Heart left ventricle (tissue), 16 donors: ENCODE results near the gene DMD. TPM values are rescaled to one million over a fixed set of nuclear protein-coding genes. Genes with fewer than 3 reads are reported as not detected.

Source experiments
- ATAC-seq, 4 donors: fragments of 200-7000 bp; cut with Tn5 transposase; one replicate each; pipeline ENCODE4 v1.9.1; 2020 to 2022; ENCODE audit warnings: moderate library complexity in 4 of 4, mild to moderate bottlenecking in 3 of 4, moderate number of reproducible peaks in 1 of 4
- DNase-seq, 5 donors: peaks; one replicate each; pipeline ENCODE4 v3.0.0-alpha.2; 2020
- H3K27ac ChIP-seq, 12 donors: fragments of 200-600 bp; sonication (generic) in 4 of 12; one replicate each; pipeline versions ENCODE4 v1.5.0 to v1.8.0; 2016 to 2022; ENCODE audit warnings: mild to moderate bottlenecking in 2 of 12
- H3K27me3 ChIP-seq, 9 donors: fragments of 200-600 bp; sonication (generic) in 2 of 9; one replicate each; pipeline versions ENCODE4 v1.5.1 to v1.8.0; 2016 to 2022; ENCODE audit warnings: mild to moderate bottlenecking in 3 of 9
- H3K36me3 ChIP-seq, 9 donors: fragments of 200-600 bp; sonication (generic) in 2 of 9; one replicate each; pipeline versions ENCODE4 v1.5.0 to v1.8.0; 2018 to 2022; ENCODE audit warnings: mild to moderate bottlenecking in 2 of 9
- H3K4me1 ChIP-seq, 12 donors: fragments of 200-600 bp; sonication (generic) in 4 of 12; one replicate each; pipeline versions ENCODE4 v1.5.0 to v1.8.0; 2016 to 2022; ENCODE audit warnings: mild to moderate bottlenecking in 3 of 12
- H3K4me3 ChIP-seq, 12 donors: fragments of 200-600 bp; sonication (generic) in 4 of 12; one replicate each; pipeline versions ENCODE4 v1.5.0 to v1.8.0; 2017 to 2022; ENCODE audit warnings: mild to moderate bottlenecking in 9 of 12, moderate library complexity in 4 of 12
- H3K9me3 ChIP-seq, 12 donors: fragments of 200-600 bp; sonication (generic) in 4 of 12; one replicate each; pipeline versions ENCODE4 v1.5.0 to v1.8.0; 2016 to 2022; ENCODE audit warnings: mild to moderate bottlenecking in 1 of 12
- POLR2A ChIP-seq, 2 donors: fragments of 450-650 bp; IDR thresholded peaks; one replicate each; pipeline ENCODE4 v1.6.1; 2017; ENCODE audit warnings: antibody characterized with exemption in 2 of 2, mild to moderate bottlenecking in 2 of 2, moderate library complexity in 2 of 2
- WGBS, 4 donors: extraction: QIAGEN DNeasy Blood & Tissue Kit in 2 of 4; methylation state at CpG; one replicate each; pipeline versions ENCODE4 v1.1.5 to v1.1.7; 2013 to 2018; 5-methylcytosine and 5-hydroxymethylcytosine counted together
- intact Hi-C, 10 donors: fragments of 100-400 bp; cut with DNase I; formaldehyde crosslinking; loops; one replicate each; pipeline versions ENCODE4 v1.11.1 to v1.14.2; 2022
- polyA plus RNA-seq, 2 donors: library from polyadenylated mRNA; stranded (reverse); fragments of 200-250 nt; gene quantifications; one replicate each; pipeline ENCODE4 v1.2.3, GENCODE V29; 2013
- total RNA-seq, 9 donors: library from RNA; depleted of rRNA in 2 of 9; stranded (reverse); fragments of >200 nt in 2 of 9; fragmentation: NEBNext Ultra II Directional in 3 of 9; extraction: Animal tissue kit (Norgen Biotek cat#: 25700) in 3 of 9; gene quantifications; one replicate each; pipeline versions ENCODE4 v1.1.0 to v1.2.4, GENCODE V29; 2016 to 2023
- TF ChIP-seq, protein P1 (sequence below), 12 donors: fragments of 200-600 bp; sonication (generic) in 4 of 12; IDR thresholded peaks; one replicate each; pipeline versions ENCODE4 v1.5.0 to v1.8.0; 2018 to 2022; ENCODE audit warnings: antibody characterized with exemption in 12 of 12, mild to moderate bottlenecking in 5 of 12
- donor health status: ischemic (EF 13 %, LVEDD 7.1; RV severe dilation, severe dysfunction).
- donor health status: healthy with polysubstance abuse.
- donor health status: DM: no; HTN: yes; CAD: no.
- donor health status: DM: no; HTN: no; CAD: no.
- donor health status: ischemic (EF 25% LVEDD 6.9; RV normal size, moderate dysfunction).
- donor health status: ischemic (EF 25% LVEDD 5.7; RV mildly dilated, moderate dysfunction).
- donor health status: healthy.
- donor health status: DM: yes; HTN: yes; CAD: no.
- donor health status: ischemic (EF 35%, LVEDD 5.7; RV mildly dilated, moderate dysfunction).
- donor health status: nonischemic (EF 11% LVEDD 7.7; RV severe dilation, severe dysfunction).
- donor health status: DM: yes; HTN: yes; CAD: no.
- donor health status: PGD.
- donor health status: ischemic (EF 29% LVEDD 5.4; RV normal size, mild dysfunction).
- donor health status: nonischemic (EF 23%, LVEDD 6.1; RV moderate dilation, normal function).

Gene DMD
- total and polyA plus RNA-seq, 11 donors = 34.7 to 236 (median 162) TPM

- 54 to 85% (median 67%) methylated on average over 2 of the region's 2 CpGs for WGBS, 4 donors
- Histone ChIP-seq H3K4me3 (no peak overlapping the region), H3K27ac (no peak overlapping the region), H3K27me3 (no peaks in the 10 kb centered on the region), H3K9me3 (no peaks in the 10 kb centered on the region), H3K4me1 (no peaks in the 10 kb centered on the region), H3K36me3 (peaks cover 0 to 20% (median 0%) of the 10 kb centered on the region in 9 donors)
- TF ChIP-seq, protein P1, sequence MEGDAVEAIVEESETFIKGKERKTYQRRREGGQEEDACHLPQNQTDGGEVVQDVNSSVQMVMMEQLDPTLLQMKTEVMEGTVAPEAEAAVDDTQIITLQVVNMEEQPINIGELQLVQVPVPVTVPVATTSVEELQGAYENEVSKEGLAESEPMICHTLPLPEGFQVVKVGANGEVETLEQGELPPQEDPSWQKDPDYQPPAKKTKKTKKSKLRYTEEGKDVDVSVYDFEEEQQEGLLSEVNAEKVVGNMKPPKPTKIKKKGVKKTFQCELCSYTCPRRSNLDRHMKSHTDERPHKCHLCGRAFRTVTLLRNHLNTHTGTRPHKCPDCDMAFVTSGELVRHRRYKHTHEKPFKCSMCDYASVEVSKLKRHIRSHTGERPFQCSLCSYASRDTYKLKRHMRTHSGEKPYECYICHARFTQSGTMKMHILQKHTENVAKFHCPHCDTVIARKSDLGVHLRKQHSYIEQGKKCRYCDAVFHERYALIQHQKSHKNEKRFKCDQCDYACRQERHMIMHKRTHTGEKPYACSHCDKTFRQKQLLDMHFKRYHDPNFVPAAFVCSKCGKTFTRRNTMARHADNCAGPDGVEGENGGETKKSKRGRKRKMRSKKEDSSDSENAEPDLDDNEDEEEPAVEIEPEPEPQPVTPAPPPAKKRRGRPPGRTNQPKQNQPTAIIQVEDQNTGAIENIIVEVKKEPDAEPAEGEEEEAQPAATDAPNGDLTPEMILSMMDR (IDR thresholded peaks at IDR 0.05) = no peak
- no peak for TF ChIP-seq POLR2A (IDR thresholded peaks at IDR 0.05)
- intact Hi-C loops = no loop called here
- DNase-seq (no peak), ATAC-seq (no peak)
Observed at GRCh38 chrX:31154946-31155345, 2056.4 kb downstream of the DMD start.

GRCh38 chrX:31153475-31154047 lies 2057.8 kb downstream of the DMD start:
- Histone ChIP-seq H3K36me3 (peaks cover 0 to 32% (median 0%) of the 10 kb centered on the region in 9 donors), H3K9me3 (no peaks in the 10 kb centered on the region), H3K4me3 (no peak overlapping the region), H3K27me3 (no peaks in the 10 kb centered on the region), H3K27ac (no peak overlapping the region), H3K4me1 (no peaks in the 10 kb centered on the region)
- WGBS, 4 donors = 74 to 97% (median 95%) methylated on average over 1 of the region's 1 CpG
- DNase-seq (no peak), ATAC-seq (no peak)
- intact Hi-C loops = no loop called here
- no peak for TF ChIP-seq POLR2A (IDR thresholded peaks at IDR 0.05)
- TF ChIP-seq, protein P1 (IDR thresholded peaks at IDR 0.05) = no peak

GRCh38 chrX:31147175-31147574 lies 2064.2 kb downstream of the DMD start:
- no peaks in the 10 kb centered on the region for H3K9me3 ChIP-seq
- peaks cover 0 to 73% (median 0%) of the 10 kb centered on the region in 9 donors for H3K36me3 ChIP-seq
- no peak for ATAC-seq
- DNase-seq = no peak
- 72 to 82% (median 79%) methylated on average over 6 of the region's 6 CpGs for WGBS, 4 donors
- H3K4me3 ChIP-seq = no peak overlapping the region
- H3K27ac ChIP-seq = no peak overlapping the region
- intact Hi-C loops = no loop called here
- TF ChIP-seq, protein P1 (IDR thresholded peaks at IDR 0.05) = no peak
- no peak for TF ChIP-seq POLR2A (IDR thresholded peaks at IDR 0.05)
- no peaks in the 10 kb centered on the region for H3K4me1 ChIP-seq
- H3K27me3 ChIP-seq = no peaks in the 10 kb centered on the region

DNA sequence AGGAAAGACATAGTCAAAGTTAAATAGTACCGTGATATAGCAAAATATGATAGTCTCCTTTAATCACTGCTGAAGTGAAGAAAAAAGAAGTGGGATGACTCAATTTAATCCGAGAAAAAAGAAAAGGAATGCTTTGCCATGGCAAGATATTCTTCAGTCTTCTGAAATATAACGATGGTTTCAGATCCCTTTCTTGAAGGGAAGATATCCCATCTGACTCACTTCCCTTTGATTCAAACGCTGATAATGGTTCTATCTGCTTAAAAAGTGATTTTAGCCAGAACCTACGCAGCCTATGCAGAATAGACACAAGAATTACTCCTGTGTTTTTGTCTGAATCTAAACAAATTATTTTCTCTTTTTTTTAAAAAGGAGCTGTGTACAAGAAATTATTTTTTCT lies 2071.4 kb downstream of the DMD start:
- no peaks in the 10 kb centered on the region for H3K4me1 ChIP-seq
- H3K27me3 ChIP-seq = no peaks in the 10 kb centered on the region
- peaks cover 0 to 8% (median 0%) of the 10 kb centered on the region in 12 donors for H3K9me3 ChIP-seq
- ATAC-seq = no peak
- intact Hi-C loops = no loop called here
- TF ChIP-seq, protein P1 (IDR thresholded peaks at IDR 0.05) = no peak
- no peak for TF ChIP-seq POLR2A (IDR thresholded peaks at IDR 0.05)
- H3K27ac ChIP-seq = no peak overlapping the region
- H3K36me3 ChIP-seq = peaks cover 0 to 48% (median 4%) of the 10 kb centered on the region in 9 donors
- WGBS, 4 donors = 56 to 67% (median 64%) methylated on average over 5 of the region's 5 CpGs
- no peak for DNase-seq
- H3K4me3 ChIP-seq = no peak overlapping the region
